ENCODE data around the gene TRMO. TPM values are rescaled to one million over a fixed set of nuclear protein-coding genes. Genes with fewer than 3 reads are reported as not detected.
"Not testable (repeated sequence)": the region's sequence is repeated elsewhere in the genome, so short reads cannot be mapped to it uniquely, and the experiment has no call there.

Gene TRMO
- total RNA-seq, 1 donor from 2014 or later = 8.2 TPM

- Histone ChIP-seq H3K9me3 (replicated peaks) (no peaks in the 10 kb centered on the region), H3K4me3 (no peak overlapping the region), H3K27ac (replicated peaks) (no peak overlapping the region), H3K4me1 (peaks cover 16% of the 10 kb centered on the region), H3K36me3 (no peaks in the 10 kb centered on the region), H3K27me3 (ENCODE audit: low read depth) (peaks cover 6% of the 10 kb centered on the region)
- intact Hi-C loops (cut with micrococcal nuclease) = no loop called here
- DNase-seq = no peak
- no peak for TF ChIP-seq CTCF (IDR thresholded peaks at IDR 0.05; ENCODE audit: borderline replicate concordance)
Measured at GRCh38 chr9:97963232-97963631, 40.9 kb upstream of the TRMO start.

- peaks cover 6% of the 10 kb centered on the region for H3K27me3 ChIP-seq (ENCODE audit: low read depth)
- no peak overlapping the region for H3K4me3 ChIP-seq
- no peaks in the 10 kb centered on the region for H3K36me3 ChIP-seq
- intact Hi-C loops (cut with micrococcal nuclease) = no loop called here
- no peaks in the 10 kb centered on the region for H3K9me3 ChIP-seq (replicated peaks)
- H3K27ac ChIP-seq (replicated peaks) = no peak overlapping the region
- TF ChIP-seq CTCF (IDR thresholded peaks at IDR 0.05; ENCODE audit: borderline replicate concordance) = no peak
- peaks cover 16% of the 10 kb centered on the region for H3K4me1 ChIP-seq
- DNase-seq = no peak
Measured at GRCh38 chr9:97962575-97962974, 40.3 kb upstream of the TRMO start.

DNA sequence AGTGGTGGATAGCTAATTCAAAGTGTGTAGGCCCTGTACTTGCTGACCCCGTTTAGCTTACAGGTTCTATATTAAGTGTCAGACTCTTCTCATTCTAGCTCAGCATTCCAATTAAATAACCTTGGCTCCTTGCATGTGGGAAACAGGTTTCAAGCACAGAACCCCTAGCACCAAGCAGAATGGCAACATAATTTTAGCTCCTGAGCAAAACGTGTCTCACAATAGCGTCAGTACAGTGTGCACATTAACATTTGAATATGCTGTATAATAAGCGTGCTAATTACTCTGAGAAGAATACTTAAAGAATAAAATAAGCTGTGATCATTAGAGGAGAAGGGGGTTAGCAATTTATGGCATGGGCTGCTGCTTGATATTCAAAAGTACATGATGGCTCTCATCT is 39.8 kb upstream of the TRMO start:
- TF ChIP-seq CTCF (IDR thresholded peaks at IDR 0.05; ENCODE audit: borderline replicate concordance) = no peak
- intact Hi-C loops (cut with micrococcal nuclease) = no loop called here
- Histone ChIP-seq H3K4me3 (no peak overlapping the region), H3K27me3 (ENCODE audit: low read depth) (peaks cover 5% of the 10 kb centered on the region), H3K36me3 (no peaks in the 10 kb centered on the region), H3K4me1 (peaks cover 16% of the 10 kb centered on the region), H3K27ac (replicated peaks) (no peak overlapping the region), H3K9me3 (replicated peaks) (no peaks in the 10 kb centered on the region)
- DNase-seq = no peak

GRCh38 chr9:97961361-97961760 is 39.1 kb upstream of the TRMO start:
- no peak for TF ChIP-seq CTCF (IDR thresholded peaks at IDR 0.05; ENCODE audit: borderline replicate concordance)
- no peak for DNase-seq
- no peaks in the 10 kb centered on the region for H3K27me3 ChIP-seq (ENCODE audit: low read depth)
- no peaks in the 10 kb centered on the region for H3K9me3 ChIP-seq (replicated peaks)
- intact Hi-C loops (cut with micrococcal nuclease) = no loop called here
- peaks cover 16% of the 10 kb centered on the region for H3K4me1 ChIP-seq
- H3K27ac ChIP-seq (replicated peaks) = no peak overlapping the region
- no peak overlapping the region for H3K4me3 ChIP-seq
- H3K36me3 ChIP-seq = no peaks in the 10 kb centered on the region

GRCh38 chr9:97960678-97961328 is 38.5 kb upstream of the TRMO start:
- H3K27me3 ChIP-seq (ENCODE audit: low read depth); H3K36me3 ChIP-seq; intact Hi-C loops (cut with micrococcal nuclease); H3K4me3 ChIP-seq; DNase-seq; H3K9me3 ChIP-seq (replicated peaks); H3K27ac ChIP-seq (replicated peaks): not testable (repeated sequence)
- H3K4me1 ChIP-seq = peaks cover 16% of the 10 kb centered on the region

DNA sequence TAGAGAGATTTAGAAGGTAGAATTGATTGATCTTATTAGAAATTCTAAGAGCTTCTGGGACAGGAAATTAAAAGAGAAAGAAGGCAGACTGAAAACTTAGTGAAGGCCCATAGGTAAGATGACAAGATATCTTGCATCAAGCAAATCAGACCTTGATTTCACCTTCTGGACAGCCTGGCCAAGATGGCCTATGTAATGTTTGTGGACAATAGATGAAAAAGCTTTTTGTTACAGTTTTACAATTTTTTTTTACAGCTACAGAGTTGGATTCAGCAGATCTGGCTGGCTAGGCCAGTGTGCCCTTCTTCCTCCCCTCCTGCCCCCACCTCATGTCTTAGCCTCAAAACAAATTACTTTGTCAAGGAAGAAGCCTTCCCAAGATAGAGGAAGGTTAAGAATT is 37.3 kb upstream of the TRMO start:
- intact Hi-C loops (cut with micrococcal nuclease) = no loop called here
- no peak overlapping the region for H3K27ac ChIP-seq (replicated peaks)
- H3K4me3 ChIP-seq = no peak overlapping the region
- H3K4me1 ChIP-seq = peaks cover 9% of the 10 kb centered on the region
- no peaks in the 10 kb centered on the region for H3K27me3 ChIP-seq (ENCODE audit: low read depth)
- no peak for TF ChIP-seq CTCF (IDR thresholded peaks at IDR 0.05; ENCODE audit: borderline replicate concordance)
- no peaks in the 10 kb centered on the region for H3K9me3 ChIP-seq (replicated peaks)
- H3K36me3 ChIP-seq = no peaks in the 10 kb centered on the region
- DNase-seq = no peak
